ENCODE data around the gene HEPACAM2. TPM values are rescaled to one million over a fixed set of nuclear protein-coding genes. Genes with fewer than 3 reads are reported as not detected.

The HEPACAM2 gene
- total and polyA plus RNA-seq, 2 donors (not counting 3 experiments of a cell fraction or from before 2014, with no cell fraction given): not detected

GRCh38 chr7:93265220-93265619, 39.0 kb upstream of the HEPACAM2 start:
- no peaks in the 10 kb centered on the region for H3K36me3 ChIP-seq (ENCODE audit: control insufficient read depth in 2 of 2, extremely low read depth in 1 of 2, insufficient read depth in 2 of 2, low read length in 2 of 2)
- POLR2A ChIA-PET: no interaction called here
- no peak overlapping the region for H3K27ac ChIP-seq (ENCODE audit: insufficient read depth, low read depth, low read length)
- H3K4me3 ChIP-seq (replicated peaks in 1 of 3; ENCODE audit: insufficient read depth in 1 of 3, low read depth in 1 of 3, low read length in 3 of 3): no peak overlapping the region
- no peak overlapping the region for H3K9ac ChIP-seq (replicated peaks; ENCODE audit: extremely low read depth, insufficient read depth, low read length)
- no peaks in the 10 kb centered on the region for H3K9me3 ChIP-seq (replicated peaks; ENCODE audit: control insufficient read depth, insufficient read depth, low read length)
- H3K9me1 ChIP-seq (replicated peaks; ENCODE audit: control insufficient read depth, extremely low read depth, insufficient read depth, low read length): no peaks in the 10 kb centered on the region
- CTCF ChIA-PET: no interaction called here
- no peak overlapping the region for H2AFZ ChIP-seq (ENCODE audit: low read depth, low read length)
- no peak overlapping the region for H3K4me2 ChIP-seq (ENCODE audit: insufficient read depth, low read length)
- DNase-seq (ENCODE audit: low read depth, low spot score): no peak
- FAIRE-seq: no peak
- dilution Hi-C loops (cut with MboI; ENCODE audit: extremely low pct_ligation_motif_present, low sequenced_read_pairs) (no loop called here), intact Hi-C loops (cut with micrococcal nuclease) (no loop called here)
- H3K27me3 ChIP-seq (ENCODE audit: control insufficient read depth in 2 of 2, insufficient read depth in 2 of 2, low read length in 2 of 2): no peaks in the 10 kb centered on the region
- no peaks in the 10 kb centered on the region for H3K79me2 ChIP-seq (ENCODE audit: control insufficient read depth, insufficient read depth, low read length)
- H4K20me1 ChIP-seq (replicated peaks; ENCODE audit: control insufficient read depth, extremely low read depth, insufficient read depth, low read length): no peaks in the 10 kb centered on the region
- TF ChIP-seq POLR2A (IDR thresholded peaks at IDR 0.05; ENCODE audit: low read depth, low read length): no peak
- no TSS peak for BruUV-seq (replicated peaks)
- H3K4me1 ChIP-seq (ENCODE audit: control insufficient read depth, extremely low read depth, insufficient read depth, low read length): no peaks in the 10 kb centered on the region

- no peaks in the 10 kb centered on the region for H3K9me1 ChIP-seq (replicated peaks; ENCODE audit: control insufficient read depth, extremely low read depth, insufficient read depth, low read length)
- H3K9me3 ChIP-seq (replicated peaks; ENCODE audit: control insufficient read depth, insufficient read depth, low read length): no peaks in the 10 kb centered on the region
- dilution Hi-C loops (cut with MboI; ENCODE audit: extremely low pct_ligation_motif_present, low sequenced_read_pairs): no loop called here
- POLR2A ChIA-PET: no interaction called here
- DNase-seq (ENCODE audit: low read depth, low spot score): no peak
- BruUV-seq (replicated peaks): no TSS peak
- no peak overlapping the region for H2AFZ ChIP-seq (ENCODE audit: low read depth, low read length)
- H4K20me1 ChIP-seq (replicated peaks; ENCODE audit: control insufficient read depth, extremely low read depth, insufficient read depth, low read length): no peaks in the 10 kb centered on the region
- TF ChIP-seq CTCF (IDR thresholded peaks at IDR 0.05; ENCODE audit: extremely low read depth in 1 of 2, insufficient read depth in 1 of 2, low read depth in 1 of 2, low read length in 2 of 2) (no peak), GATA2 (IDR thresholded peaks at IDR 0.05; ENCODE audit: insufficient read depth, insufficient read length, low read depth, low read length) (no peak), POLR2AphosphoS5 (IDR thresholded peaks at IDR 0.05; ENCODE audit: insufficient read depth, low read depth, low read length) (no peak)
- no peak overlapping the region for H3K4me2 ChIP-seq (ENCODE audit: insufficient read depth, low read length)
- no peak for FAIRE-seq
- CTCF ChIA-PET: no interaction called here
- no peak overlapping the region for H3K27ac ChIP-seq (ENCODE audit: insufficient read depth, low read depth, low read length)
- intact Hi-C loops (cut with micrococcal nuclease): no loop called here
- no peak overlapping the region for H3K9ac ChIP-seq (replicated peaks; ENCODE audit: extremely low read depth, insufficient read depth, low read length)
- H3K4me3 ChIP-seq (replicated peaks in 1 of 3; ENCODE audit: insufficient read depth in 1 of 3, low read depth in 1 of 3, low read length in 3 of 3): no peak overlapping the region
- H3K36me3 ChIP-seq (ENCODE audit: control insufficient read depth in 2 of 2, extremely low read depth in 1 of 2, insufficient read depth in 2 of 2, low read length in 2 of 2): no peaks in the 10 kb centered on the region
- no peaks in the 10 kb centered on the region for H3K79me2 ChIP-seq (ENCODE audit: control insufficient read depth, insufficient read depth, low read length)
- no peaks in the 10 kb centered on the region for H3K4me1 ChIP-seq (ENCODE audit: control insufficient read depth, extremely low read depth, insufficient read depth, low read length)
- no peaks in the 10 kb centered on the region for H3K27me3 ChIP-seq (ENCODE audit: control insufficient read depth in 2 of 2, insufficient read depth in 2 of 2, low read length in 2 of 2)
Measured at GRCh38 chr7:93262535-93262934, 36.3 kb upstream of the HEPACAM2 start.

All from endothelial cell of umbilical vein (primary cell).